ENCODE measurements around the gene ATOH1.

Gene ATOH1

DNA sequence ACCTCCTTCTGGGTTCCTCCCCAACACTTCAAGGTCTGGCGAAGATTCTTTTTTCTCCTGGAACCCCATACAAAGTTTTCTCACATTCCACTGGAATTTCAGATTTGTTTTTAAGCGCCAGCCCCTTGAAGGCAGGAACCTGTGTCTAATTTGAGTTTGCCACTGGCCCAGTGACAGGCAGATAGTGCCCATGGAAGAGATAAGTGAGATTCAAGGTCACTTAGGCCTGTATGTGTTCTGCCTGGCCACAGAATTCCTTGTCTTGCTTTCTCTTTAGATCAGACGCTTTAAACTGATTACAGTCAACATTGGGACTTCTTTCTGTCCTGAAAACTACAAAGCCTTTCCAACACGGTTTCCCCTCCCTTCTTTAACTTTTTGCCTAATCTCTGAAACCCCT is 11.2 kb downstream of the ATOH1 start:
- DNase-seq = no peak

DNA sequence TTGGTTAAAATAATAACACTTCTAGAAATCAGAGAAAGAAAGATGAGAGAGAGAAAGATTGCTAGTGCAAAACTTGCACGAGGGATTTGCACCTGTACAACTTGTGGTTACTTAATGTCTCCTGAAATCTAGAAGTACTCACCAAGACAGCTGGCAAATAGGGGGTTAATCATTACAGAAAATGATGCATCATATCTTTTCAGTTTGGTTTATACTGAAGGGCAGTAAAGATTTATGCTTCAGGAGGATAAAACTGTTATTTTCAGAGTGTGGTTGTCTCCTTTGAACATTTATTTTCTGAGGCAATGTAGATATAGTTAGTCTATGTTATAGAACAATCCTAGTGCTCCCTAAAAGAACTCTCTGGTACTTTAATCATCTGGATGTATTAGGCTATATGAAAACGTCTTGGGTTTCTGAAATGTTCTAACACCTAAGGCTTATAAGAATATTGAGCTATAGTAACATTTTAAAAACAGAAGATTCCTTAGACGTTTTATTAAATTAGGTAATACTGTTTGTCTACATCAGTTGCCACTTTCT is 13.3 kb downstream of the ATOH1 start:
- no peak for DNase-seq

GRCh38 chr4:93842601-93843252 is 14.2 kb downstream of the ATOH1 start:
- DNase-seq = no peak

GRCh38 chr4:93843772-93844171 is 15.2 kb downstream of the ATOH1 start:
- no peak for DNase-seq

DNA sequence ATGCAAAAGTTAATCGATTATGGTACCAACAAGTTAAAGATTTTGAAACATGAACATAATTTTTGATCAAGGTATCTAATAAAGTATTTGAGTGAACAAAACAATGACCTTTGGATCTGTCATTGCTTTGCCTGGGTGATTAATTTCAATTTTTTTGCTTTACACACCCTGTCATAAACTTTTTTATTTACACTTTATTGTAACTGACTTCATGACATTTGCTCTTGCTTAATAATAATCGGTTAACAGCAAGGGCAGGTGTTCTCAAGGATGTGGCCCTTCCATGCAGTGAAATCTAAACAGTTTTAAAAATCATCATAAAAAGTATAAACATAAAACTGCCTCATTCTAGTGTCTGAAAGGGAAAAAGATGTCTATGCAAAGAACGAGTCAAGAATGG is 24.1 kb downstream of the ATOH1 start:
- DNase-seq = no peak

DNA sequence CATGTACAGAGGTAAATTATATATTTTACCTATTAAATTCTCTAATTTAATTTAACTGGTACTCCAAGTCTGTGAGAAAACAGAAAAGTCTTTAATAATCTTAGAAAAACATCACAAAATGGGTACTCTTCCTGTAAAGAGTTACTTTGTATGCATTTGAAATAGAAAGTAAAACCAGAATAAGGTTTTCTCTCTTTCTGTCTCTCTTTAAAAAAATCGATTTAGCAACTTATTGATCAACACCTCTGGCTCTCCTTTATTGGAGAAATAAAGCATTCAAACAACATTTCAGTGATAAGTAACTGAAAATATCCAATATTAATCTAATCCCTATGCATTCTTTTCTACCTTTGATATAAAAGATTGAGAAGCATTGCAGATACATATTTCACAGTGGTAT is 27.4 kb downstream of the ATOH1 start:
- DNase-seq = no peak

DNA sequence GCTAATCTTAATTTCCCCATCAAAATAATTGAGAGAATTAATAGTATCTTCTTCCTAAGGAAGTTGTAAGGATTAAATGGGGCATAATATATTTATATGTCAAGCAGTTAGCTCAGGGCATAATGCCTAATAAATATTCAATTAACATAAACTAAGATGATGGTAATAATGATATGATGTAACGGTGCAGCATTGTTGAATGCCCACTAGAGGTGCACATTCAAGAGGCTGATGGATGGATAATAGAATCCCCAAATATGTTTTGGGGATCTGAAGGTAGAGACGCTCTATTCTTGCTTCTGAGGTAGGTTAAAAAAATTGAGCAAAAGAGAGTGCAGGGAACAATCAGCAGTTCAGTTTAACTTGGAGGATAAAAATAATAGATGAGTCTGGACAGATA is 37.1 kb downstream of the ATOH1 start:
- DNase-seq = no peak

DNA sequence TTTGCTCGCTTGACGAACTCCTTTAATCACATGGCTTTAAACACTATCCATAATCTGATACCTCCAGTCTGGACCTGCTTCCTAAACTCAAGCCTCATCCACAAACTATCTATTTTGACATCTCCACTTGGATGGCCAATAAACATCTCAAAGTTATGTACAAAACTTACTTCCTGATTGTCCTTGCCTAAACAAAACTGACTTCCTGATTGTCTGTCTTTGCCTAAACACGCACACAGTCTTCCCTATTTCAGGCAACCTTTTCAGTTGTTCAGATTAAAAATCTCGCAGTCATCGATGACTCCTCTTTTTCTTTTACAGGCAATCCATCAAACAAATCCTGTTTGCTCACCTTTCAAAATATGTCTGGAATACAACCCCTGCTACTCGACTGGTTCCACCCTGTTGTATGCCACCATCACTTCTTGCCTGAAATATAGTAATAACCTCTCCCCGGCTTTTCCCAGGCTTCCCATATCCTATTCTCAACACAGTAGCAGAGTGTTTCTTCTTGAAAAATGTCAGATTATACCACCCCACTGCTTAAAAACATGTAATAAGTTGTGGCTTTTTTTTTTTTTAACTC is 39.0 kb downstream of the ATOH1 start:
- DNase-seq = no peak

DNA sequence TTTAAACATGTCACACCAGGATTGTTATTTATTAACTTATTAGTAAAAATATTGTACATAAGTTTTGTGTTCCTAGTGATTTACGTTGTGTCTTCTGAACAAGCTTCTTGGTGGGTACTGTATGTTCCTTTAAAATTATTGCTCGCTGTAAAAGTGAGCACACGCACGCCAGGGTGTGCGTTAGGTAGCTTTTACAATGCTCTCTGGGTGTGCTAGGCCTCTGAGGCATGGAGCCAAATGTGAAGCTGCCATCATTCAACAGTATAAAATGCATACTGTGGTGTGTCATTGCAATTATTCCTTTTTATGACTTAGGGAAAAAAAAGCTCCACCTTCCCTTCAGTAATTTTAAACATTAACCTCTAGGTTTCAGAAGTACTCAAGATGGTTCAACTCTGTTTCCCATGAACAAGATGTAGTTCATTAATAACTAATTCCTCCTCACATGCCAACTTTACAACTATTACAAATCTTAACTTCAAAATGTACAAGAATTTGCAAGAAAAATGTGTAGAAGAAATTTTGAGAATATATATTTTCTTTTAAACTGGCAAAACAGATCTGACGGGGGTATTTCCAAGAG is 42.4 kb downstream of the ATOH1 start:
- DNase-seq = no peak

DNA sequence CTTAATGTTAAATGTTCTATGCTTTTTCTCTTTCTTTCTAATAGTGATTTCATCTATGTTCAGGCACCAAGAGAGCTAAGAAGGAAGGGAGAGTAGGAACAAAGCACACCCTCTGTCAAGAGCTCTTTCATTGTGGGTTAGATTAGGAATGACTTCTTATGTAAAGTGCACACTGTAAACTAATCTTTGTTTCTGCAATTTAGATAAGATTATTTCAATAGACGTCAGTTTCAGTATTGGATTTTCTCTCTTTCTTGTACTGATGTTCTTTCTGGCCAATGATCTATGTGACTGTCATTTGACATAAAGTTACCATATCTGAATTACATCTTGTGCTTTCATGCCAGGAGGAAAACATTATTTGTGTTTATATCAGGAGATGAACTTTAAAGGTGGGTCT is 48.2 kb downstream of the ATOH1 start:
- no peak for DNase-seq

- DNase-seq = no peak
Observed at GRCh38 chr4:93878566-93878965, 50.0 kb downstream of the ATOH1 start.

DNA sequence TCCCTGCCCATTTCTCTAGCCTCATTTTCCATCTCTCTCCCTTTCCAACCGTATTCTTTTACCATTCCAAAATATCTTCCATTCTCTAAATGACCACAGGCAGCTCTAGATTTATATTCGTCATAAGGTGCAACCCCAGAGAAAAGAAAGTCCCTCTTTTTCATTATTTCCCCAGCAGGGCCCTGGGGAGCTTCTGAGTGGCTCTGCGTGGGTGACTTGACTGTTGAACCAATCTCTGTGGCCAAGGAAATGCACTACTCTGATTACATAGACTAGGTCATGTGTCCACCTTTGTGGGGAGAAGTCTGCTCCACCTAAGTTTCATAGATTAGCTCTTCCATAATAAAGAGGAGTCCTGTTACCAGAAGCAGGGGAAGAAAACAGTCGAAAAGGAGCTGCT is 51.4 kb downstream of the ATOH1 start:
- DNase-seq = no peak
